Pancreas (tissue), 10 donors: ENCODE measurements around the gene INSL4. TPM values are rescaled to one million over a fixed set of nuclear protein-coding genes. Genes with fewer than 3 reads are reported as not detected.

ENCODE experiments used
- ATAC-seq, 4 donors: fragments of 200-7000 bp; cut with Tn5 transposase; one replicate each; pipeline versions ENCODE4 v1.8.0 to v1.9.1; 2020; ENCODE audit warnings: mild to moderate bottlenecking in 4 of 4, moderate library complexity in 4 of 4
- DNase-seq, 6 donors: peaks; one replicate each; pipeline ENCODE4 v3.0.0-alpha.2; 2020
- FAIRE-seq: peaks from 2 replicates; lab custom pipeline; 2012; peaks lifted over from hg19 to GRCh38; lab: Jason Lieb, UNC
- H3K27ac ChIP-seq, 4 donors: fragments of 200-600 bp; sonication (generic); 1 replicate in 3 of 4; 2 replicates in 1 of 4; pipeline versions ENCODE4 v1.5.0 to v1.8.0; 2020
- H3K27me3 ChIP-seq, 4 donors: fragments of 200-600 bp; one replicate each; pipeline ENCODE4 v1.8.0; 2021
- H3K36me3 ChIP-seq, 3 donors: fragments of 200-600 bp; sonication (generic) in 1 of 3; one replicate each; pipeline versions ENCODE4 v1.5.0 to v1.8.0; 2020 to 2021
- H3K4me1 ChIP-seq, 3 donors: fragments of 200-600 bp; one replicate each; pipeline ENCODE4 v1.8.0; 2021
- H3K4me3 ChIP-seq, 4 donors: fragments of 200-600 bp; sonication (generic) in 2 of 4; one replicate each; pipeline versions ENCODE4 v1.5.0 to v1.8.0; 2020 to 2021
- H3K9me3 ChIP-seq, 4 donors: fragments of 200-600 bp; one replicate each; pipeline ENCODE4 v1.8.0; 2021
- WGBS, 2 donors: extraction: QIAGEN DNeasy Blood & Tissue Kit; methylation state at CpG; one replicate each; pipeline ENCODE4 v1.1.7; 2013; 5-methylcytosine and 5-hydroxymethylcytosine counted together
- intact Hi-C, 3 donors: fragments of 100-400 bp; cut with DNase I; formaldehyde crosslinking; loops; one replicate each; pipeline versions ENCODE4 v1.11.1 to v1.14.2; 2022
- polyA plus RNA-seq, 2 donors: library from polyadenylated mRNA; stranded (reverse); fragments of 200-250 nt; gene quantifications; one replicate each; pipeline ENCODE4 v1.2.3, GENCODE V29; 2013
- total RNA-seq, 6 donors: library from RNA; stranded (reverse); fragmentation: NEBNext Ultra II Directional in 4 of 6; extraction: Animal tissue kit (Norgen Biotek cat#: 25700) in 4 of 6; gene quantifications; one replicate each; pipeline versions ENCODE4 v1.2.1 to v1.2.4, GENCODE V29; 2021 to 2023
- TF ChIP-seq, protein P1 (sequence below), 4 donors: fragments of 200-600 bp; sonication (generic) in 3 of 4; IDR thresholded peaks; one replicate each; pipeline versions ENCODE4 v1.5.0 to v1.8.0; 2021; ENCODE audit warnings: antibody characterized with exemption in 4 of 4
- donor health status: healthy with polysubstance abuse.
- donor health status: DM: no; HTN: no; CAD: no; lungs with moderate emphysema.
- donor health status: DM: no; HTN: no; CAD: no.
- donor health status: control.
- donor health status: control.
- donor health status: Bipolar disorder and iron deficiency.
- donor health status: DM: yes; HTN: yes; CAD: no.
- donor health status: DM: no; HTN: no; CAD: no.
- donor health status: DM: no; HTN: no; CAD: no.
- donor health status: DM: yes; HTN: yes; CAD: no.

INSL4 gene
- total RNA-seq, result not detected
- not detected for polyA plus RNA-seq

GRCh38 chr9:5231212-5231611 lies at the start of gene INSL4:
INSL4 (plus strand) TSS chr9:5231419; CDS start chr9:5231524, 105 bp downstream.
- Histone ChIP-seq H3K4me3 (no peak within 1 kb of the TSS), H3K27ac (no peak within 1 kb of the TSS), H3K4me1 (no peaks in the 10 kb centered on the region), H3K27me3 (peaks cover 0 to 3% (median 0%) of the 10 kb centered on the region in 4 donors), H3K9me3 (no peaks in the 10 kb centered on the region), H3K36me3 (no peaks in the 10 kb centered on the region)
- intact Hi-C loops, result no loop called here
- FAIRE-seq, result no peak
- TF ChIP-seq, protein P1, sequence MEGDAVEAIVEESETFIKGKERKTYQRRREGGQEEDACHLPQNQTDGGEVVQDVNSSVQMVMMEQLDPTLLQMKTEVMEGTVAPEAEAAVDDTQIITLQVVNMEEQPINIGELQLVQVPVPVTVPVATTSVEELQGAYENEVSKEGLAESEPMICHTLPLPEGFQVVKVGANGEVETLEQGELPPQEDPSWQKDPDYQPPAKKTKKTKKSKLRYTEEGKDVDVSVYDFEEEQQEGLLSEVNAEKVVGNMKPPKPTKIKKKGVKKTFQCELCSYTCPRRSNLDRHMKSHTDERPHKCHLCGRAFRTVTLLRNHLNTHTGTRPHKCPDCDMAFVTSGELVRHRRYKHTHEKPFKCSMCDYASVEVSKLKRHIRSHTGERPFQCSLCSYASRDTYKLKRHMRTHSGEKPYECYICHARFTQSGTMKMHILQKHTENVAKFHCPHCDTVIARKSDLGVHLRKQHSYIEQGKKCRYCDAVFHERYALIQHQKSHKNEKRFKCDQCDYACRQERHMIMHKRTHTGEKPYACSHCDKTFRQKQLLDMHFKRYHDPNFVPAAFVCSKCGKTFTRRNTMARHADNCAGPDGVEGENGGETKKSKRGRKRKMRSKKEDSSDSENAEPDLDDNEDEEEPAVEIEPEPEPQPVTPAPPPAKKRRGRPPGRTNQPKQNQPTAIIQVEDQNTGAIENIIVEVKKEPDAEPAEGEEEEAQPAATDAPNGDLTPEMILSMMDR (IDR thresholded peaks at IDR 0.05), result no peak
- no peak for DNase-seq
- 84 to 92% methylated on average over 2 of the region's 2 CpGs for WGBS, 2 donors
- ATAC-seq, result no peak

DNA sequence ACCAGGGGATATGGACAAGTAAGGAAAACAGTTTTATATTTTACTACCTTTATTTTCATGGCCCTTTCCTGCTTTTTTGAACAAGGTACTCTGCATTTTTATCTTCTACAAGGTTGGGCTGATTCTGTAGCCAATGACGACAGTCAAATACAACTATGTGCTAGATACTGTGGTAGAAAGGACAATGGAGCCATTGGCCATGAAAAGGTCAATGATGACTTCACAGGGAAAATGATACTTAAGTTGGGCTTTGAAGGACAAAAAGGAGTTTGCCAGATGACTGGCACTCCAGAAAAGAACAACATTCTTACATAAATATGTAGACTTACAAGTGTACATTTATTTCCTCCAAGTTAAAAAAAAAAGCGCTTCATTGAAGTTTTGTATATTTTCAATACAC lies 46.4 kb upstream of the INSL4 start:
- TF ChIP-seq, protein P1 (IDR thresholded peaks at IDR 0.05), result no peak
- DNase-seq (no peak), ATAC-seq (no peak), FAIRE-seq (no peak)
- intact Hi-C loops, result loop anchor here in 1 of 3 donors (5.0 kb wide), 1 partner anchor 408 kb away; no protein-coding TSS in a partner anchor
- H3K4me1 ChIP-seq, result no peaks in the 10 kb centered on the region
- no peaks in the 10 kb centered on the region for H3K9me3 ChIP-seq
- no peaks in the 10 kb centered on the region for H3K36me3 ChIP-seq
- WGBS, 2 donors, result 87 to 92% methylated on average over 2 of the region's 2 CpGs
- no peaks in the 10 kb centered on the region for H3K27me3 ChIP-seq
- H3K27ac ChIP-seq, result no peak overlapping the region
- no peak overlapping the region for H3K4me3 ChIP-seq

DNA sequence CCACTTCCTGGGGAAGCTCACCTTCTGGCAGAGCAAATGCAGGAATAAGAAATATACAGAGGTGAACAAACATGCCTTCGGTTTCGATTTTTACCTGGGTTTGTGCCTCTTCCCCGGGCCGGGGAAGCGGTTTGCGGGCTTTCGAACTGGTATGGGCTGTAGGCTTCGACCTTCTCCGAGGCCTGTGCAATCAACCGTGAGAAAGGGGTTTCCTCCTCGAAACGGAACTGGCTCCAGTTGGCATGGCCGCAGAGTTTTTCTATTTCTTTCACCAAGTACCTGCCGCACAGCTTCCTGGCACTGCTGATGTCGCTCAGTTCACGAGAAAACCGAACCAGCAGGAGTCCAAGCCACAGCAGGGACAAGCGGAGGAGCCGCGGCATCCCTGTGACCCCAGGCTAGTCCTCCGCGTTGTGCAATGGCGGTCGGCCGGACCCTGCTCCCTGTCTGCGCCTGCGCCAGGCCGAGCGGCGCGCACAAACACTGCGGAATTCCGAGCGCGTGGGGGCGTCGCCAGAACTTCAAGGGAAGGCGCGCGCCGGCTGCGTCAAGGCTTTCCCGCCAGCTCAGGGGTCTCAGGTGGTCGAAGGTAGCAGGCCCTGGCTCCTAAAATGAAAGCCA lies 45.9 kb upstream of the INSL4 start, which contains the start of gene INSL6:
Gene INSL6 (minus strand): TSS at position 420 of the 621 bp plus-strand sequence. CDS start 37 bp downstream, at position 383.
- Histone ChIP-seq H3K36me3 (no peaks in the 10 kb centered on the region), H3K9me3 (no peaks in the 10 kb centered on the region), H3K4me1 (no peaks in the 10 kb centered on the region), H3K27me3 (no peaks in the 10 kb centered on the region), H3K27ac (no peak within 1 kb of the TSS), H3K4me3 (no peak within 1 kb of the TSS)
- no peak for ATAC-seq
- TF ChIP-seq, protein P1 (IDR thresholded peaks at IDR 0.05), result no peak
- intact Hi-C loops, result loop anchor here in 1 of 3 donors (5.0 kb wide), 1 partner anchor 407 kb away; no protein-coding TSS in a partner anchor
- no peak for FAIRE-seq
- WGBS, 2 donors, result 73 to 77% methylated on average over 44 of the region's 44 CpGs
- peak in 1 of 6 donors; percentile 30 for DNase-seq

GRCh38 chr9:5186416-5187169 lies 44.6 kb upstream of the INSL4 start:
- intact Hi-C loops, result loop anchor here in 1 of 3 donors (5.0 kb wide), 1 partner anchor 406 kb away; no protein-coding TSS in a partner anchor
- DNase-seq, result peak in 3 of 6 donors; percentile 22 to 63 (median 35)
- Histone ChIP-seq H3K27me3 (no peaks in the 10 kb centered on the region), H3K36me3 (no peaks in the 10 kb centered on the region), H3K27ac (no peak overlapping the region), H3K4me3 (no peak overlapping the region), H3K4me1 (no peaks in the 10 kb centered on the region), H3K9me3 (no peaks in the 10 kb centered on the region)
- TF ChIP-seq, protein P1 (IDR thresholded peaks at IDR 0.05), result peak; percentile 45 to 65 (median 60)
- ATAC-seq, result peak; percentile 70 to 97 (median 94)
- 11 to 14% methylated on average over 8 of the region's 8 CpGs for WGBS, 2 donors
- FAIRE-seq, result no peak
